ENCODE measurements around the gene FBXL17. TPM values are rescaled to one million over a fixed set of nuclear protein-coding genes. Genes with fewer than 3 reads are reported as not detected.

Gene FBXL17
- total and polyA plus RNA-seq, 7 donors = 6.2 to 36.1 (median 30.3) TPM

DNA sequence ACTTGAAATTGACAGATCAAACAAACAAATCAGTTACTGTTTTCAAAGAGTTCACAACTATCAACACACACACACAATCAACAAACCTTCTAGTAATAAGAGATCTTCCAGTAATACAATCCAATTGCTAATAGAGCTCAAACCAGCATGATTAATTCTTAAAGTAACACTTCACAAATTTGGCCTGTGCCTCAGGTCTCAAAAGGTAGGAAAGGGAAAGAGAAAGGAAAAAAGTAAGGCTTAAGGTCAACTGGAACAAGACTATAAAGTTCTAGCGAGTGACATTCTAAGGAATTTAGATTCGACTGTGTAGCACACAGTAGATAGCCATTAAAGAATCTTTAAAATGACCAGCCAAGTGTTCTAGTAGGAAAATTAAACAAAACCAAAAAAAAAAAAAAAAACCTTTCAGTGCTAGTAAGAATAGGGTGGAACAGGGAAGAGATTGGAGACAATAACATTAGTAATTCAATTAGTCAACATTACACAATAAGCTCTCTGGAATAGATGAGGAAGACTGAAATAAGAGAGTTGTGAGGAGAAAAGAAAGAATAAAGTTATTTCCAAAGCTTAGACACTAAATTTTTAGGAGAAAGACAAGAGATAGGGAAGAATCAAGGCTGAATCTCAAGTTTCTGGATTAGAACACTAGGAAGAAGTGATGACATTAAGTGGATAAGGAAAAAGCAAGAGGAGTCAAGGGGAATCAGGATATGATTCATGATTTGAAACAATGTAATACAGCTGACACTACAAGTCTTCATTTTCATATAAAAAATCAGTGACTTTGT lies 86.1 kb downstream of the FBXL17 start:
- Histone ChIP-seq H3K27me3 (ENCODE audit: insufficient read depth in 3 of 3, low read length in 2 of 3) (no peaks in the 10 kb centered on the region), H3K36me3 (ENCODE audit: insufficient read depth in 1 of 2, low read depth in 1 of 2) (no peaks in the 10 kb centered on the region), H3K9me3 (no peaks in the 10 kb centered on the region), H3K27ac (no peak overlapping the region), H3K4me1 (peaks cover 2% of the 10 kb centered on the region), H3K4me3 (no peak overlapping the region)
- DNase-seq (no peak), ATAC-seq (peak in 1 of 4 donors; percentile 63)
- intact Hi-C loops (cut with DNase I) = no loop called here
- WGBS, 3 donors = 88 to 91% (median 89%) methylated on average over 2 of the region's 2 CpGs
- TF ChIP-seq, protein P1, sequence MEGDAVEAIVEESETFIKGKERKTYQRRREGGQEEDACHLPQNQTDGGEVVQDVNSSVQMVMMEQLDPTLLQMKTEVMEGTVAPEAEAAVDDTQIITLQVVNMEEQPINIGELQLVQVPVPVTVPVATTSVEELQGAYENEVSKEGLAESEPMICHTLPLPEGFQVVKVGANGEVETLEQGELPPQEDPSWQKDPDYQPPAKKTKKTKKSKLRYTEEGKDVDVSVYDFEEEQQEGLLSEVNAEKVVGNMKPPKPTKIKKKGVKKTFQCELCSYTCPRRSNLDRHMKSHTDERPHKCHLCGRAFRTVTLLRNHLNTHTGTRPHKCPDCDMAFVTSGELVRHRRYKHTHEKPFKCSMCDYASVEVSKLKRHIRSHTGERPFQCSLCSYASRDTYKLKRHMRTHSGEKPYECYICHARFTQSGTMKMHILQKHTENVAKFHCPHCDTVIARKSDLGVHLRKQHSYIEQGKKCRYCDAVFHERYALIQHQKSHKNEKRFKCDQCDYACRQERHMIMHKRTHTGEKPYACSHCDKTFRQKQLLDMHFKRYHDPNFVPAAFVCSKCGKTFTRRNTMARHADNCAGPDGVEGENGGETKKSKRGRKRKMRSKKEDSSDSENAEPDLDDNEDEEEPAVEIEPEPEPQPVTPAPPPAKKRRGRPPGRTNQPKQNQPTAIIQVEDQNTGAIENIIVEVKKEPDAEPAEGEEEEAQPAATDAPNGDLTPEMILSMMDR (IDR thresholded peaks at IDR 0.05) = no peak

DNA sequence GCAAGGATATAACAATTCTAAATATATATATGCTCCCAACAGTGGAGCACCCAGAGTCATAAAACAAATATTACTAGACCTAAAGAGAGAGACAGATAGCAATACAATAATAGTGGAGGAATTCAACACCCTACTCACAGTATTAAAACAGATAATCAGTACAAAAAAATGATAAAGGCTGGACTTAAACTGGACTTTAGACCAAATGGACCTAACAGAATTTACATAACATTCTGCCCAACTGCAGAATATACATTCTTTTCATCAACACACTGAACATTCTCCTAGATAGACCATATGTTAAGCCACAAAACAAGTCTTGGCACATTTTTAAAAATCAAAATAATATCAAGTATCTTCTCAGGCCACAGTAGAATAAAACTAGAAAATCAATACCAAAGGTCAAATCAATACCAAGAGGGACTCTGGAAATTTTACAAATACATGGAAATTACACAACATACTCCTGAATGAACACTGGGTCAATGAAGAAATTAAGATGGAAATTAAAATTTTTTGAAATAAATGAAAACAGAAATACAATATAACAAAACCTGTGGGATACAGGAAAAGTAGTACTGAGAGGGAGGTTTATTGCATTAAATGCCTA lies 100.8 kb downstream of the FBXL17 start:
- H3K9me3 ChIP-seq = no peaks in the 10 kb centered on the region
- no peak for DNase-seq
- no peak overlapping the region for H3K27ac ChIP-seq
- H3K36me3 ChIP-seq (ENCODE audit: insufficient read depth in 1 of 2, low read depth in 1 of 2) = no peaks in the 10 kb centered on the region
- ATAC-seq = no peak
- H3K4me3 ChIP-seq = no peak overlapping the region
- H3K27me3 ChIP-seq (ENCODE audit: insufficient read depth in 3 of 3, low read length in 2 of 3) = no peaks in the 10 kb centered on the region
- intact Hi-C loops (cut with DNase I) = no loop called here
- TF ChIP-seq, protein P1 (IDR thresholded peaks at IDR 0.05) = no peak
- H3K4me1 ChIP-seq = peaks cover 9% of the 10 kb centered on the region

DNA sequence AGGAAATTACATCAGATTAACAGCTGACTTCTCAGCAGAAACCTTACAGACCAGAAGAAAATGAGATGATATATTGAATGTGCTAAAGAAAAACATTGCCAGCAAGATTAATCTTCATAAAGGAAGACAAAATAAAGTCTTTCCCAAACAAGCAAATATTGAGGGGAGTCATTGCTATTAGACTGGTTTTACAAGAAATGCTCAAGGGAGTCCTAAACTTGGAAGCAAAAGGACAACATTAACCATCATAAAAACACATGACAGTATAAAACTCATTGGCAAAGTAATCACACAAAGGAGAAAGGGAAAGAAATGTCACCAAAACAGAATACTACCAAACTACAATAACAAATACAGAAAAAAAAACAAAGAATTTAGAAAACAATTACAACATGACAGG lies 101.7 kb downstream of the FBXL17 start:
- TF ChIP-seq, protein P1 (IDR thresholded peaks at IDR 0.05) = no peak
- Histone ChIP-seq H3K4me1 (peaks cover 9% of the 10 kb centered on the region), H3K9me3 (no peaks in the 10 kb centered on the region), H3K27ac (no peak overlapping the region), H3K27me3 (ENCODE audit: insufficient read depth in 3 of 3, low read length in 2 of 3) (no peaks in the 10 kb centered on the region), H3K36me3 (ENCODE audit: insufficient read depth in 1 of 2, low read depth in 1 of 2) (no peaks in the 10 kb centered on the region), H3K4me3 (no peak overlapping the region)
- no peak for ATAC-seq
- intact Hi-C loops (cut with DNase I) = no loop called here
- DNase-seq = no peak

DNA sequence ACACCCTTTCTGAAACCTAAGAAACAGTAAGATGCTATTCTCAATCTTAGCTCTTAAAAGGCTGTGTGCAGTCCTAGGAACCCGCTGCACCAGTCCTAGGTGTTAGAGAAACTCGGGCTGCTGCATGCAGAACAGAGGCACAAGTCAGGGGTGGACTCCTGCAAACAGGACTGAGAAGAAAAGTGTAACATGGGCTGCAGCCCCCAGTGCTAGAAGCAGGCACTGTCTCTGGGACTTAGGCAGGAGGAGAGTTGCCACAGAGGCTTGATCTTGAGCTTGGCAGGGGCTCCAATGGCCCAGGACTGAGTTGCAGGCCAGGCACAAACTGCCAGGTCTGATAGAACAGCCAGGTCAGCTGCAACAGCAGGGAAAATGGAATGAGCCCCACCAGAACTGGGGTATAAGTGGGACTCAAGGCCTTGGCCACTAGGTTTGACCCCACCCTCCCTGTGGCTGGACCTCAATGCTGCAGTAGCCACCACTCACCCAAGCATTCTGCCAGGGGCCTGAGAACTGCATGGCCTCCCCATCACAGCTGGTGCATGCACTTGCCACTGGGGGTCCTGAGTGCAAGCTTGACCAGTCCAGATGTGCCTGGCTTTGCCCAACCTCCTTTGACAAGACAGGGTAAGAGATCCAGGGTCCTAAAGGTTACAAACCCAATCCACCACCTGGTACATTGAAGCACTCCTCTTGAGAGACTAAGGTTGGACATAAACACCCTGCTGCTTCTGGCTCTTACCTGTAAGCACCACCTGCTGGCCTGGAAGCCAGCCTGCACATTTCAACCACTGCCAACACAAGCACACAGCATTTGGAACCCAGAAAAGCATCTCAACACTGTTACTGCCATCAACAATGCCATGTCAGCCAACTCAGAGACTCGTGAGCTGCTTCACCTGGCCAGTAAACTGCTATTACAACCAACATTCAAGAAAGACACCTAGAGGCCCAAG lies 103.3 kb downstream of the FBXL17 start:
- Histone ChIP-seq H3K4me1 (peaks cover 9% of the 10 kb centered on the region), H3K36me3 (ENCODE audit: insufficient read depth in 1 of 2, low read depth in 1 of 2) (no peaks in the 10 kb centered on the region), H3K9me3 (no peaks in the 10 kb centered on the region), H3K27ac (no peak overlapping the region), H3K4me3 (no peak overlapping the region), H3K27me3 (ENCODE audit: insufficient read depth in 3 of 3, low read length in 2 of 3) (no peaks in the 10 kb centered on the region)
- DNase-seq (no peak), ATAC-seq (peak in 1 of 4 donors; percentile 37)
- TF ChIP-seq, protein P1 (IDR thresholded peaks at IDR 0.05) = no peak
- WGBS, 3 donors = 79 to 93% (median 81%) methylated on average over 3 of the region's 3 CpGs
- intact Hi-C loops (cut with DNase I) = no loop called here

Data from psoas muscle (tissue), 8 donors.